Head of caudate nucleus (tissue), 42 donors: Measurements from ENCODE around the gene SBK2.

ENCODE experiments used
- DNase-seq, 42 donors: peaks; one replicate each; pipeline versions ENCODE4 v3.0.0 to v3.0.0-alpha.2; 2020 to 2021; ENCODE audit warnings: mixed read lengths in 7 of 42
- intact Hi-C: fragments of 100-400 bp; cut with DNase I; formaldehyde crosslinking; loops from one replicate; pipeline ENCODE4 v1.15.0; 2022

SBK2 gene

GRCh38 chr19:55563261-55563690 is 26.3 kb upstream of the SBK2 start:
- intact Hi-C loops, result no loop called here
- no peak for DNase-seq

GRCh38 chr19:55559684-55560083 is 22.8 kb upstream of the SBK2 start:
- no peak for DNase-seq
- intact Hi-C loops, result no loop called here

GRCh38 chr19:55554741-55555152 is 17.8 kb upstream of the SBK2 start:
- intact Hi-C loops, result no loop called here
- no peak for DNase-seq

- no peak for DNase-seq
- intact Hi-C loops, result no loop called here
Observed at GRCh38 chr19:55554302-55554701, 17.4 kb upstream of the SBK2 start.

DNA sequence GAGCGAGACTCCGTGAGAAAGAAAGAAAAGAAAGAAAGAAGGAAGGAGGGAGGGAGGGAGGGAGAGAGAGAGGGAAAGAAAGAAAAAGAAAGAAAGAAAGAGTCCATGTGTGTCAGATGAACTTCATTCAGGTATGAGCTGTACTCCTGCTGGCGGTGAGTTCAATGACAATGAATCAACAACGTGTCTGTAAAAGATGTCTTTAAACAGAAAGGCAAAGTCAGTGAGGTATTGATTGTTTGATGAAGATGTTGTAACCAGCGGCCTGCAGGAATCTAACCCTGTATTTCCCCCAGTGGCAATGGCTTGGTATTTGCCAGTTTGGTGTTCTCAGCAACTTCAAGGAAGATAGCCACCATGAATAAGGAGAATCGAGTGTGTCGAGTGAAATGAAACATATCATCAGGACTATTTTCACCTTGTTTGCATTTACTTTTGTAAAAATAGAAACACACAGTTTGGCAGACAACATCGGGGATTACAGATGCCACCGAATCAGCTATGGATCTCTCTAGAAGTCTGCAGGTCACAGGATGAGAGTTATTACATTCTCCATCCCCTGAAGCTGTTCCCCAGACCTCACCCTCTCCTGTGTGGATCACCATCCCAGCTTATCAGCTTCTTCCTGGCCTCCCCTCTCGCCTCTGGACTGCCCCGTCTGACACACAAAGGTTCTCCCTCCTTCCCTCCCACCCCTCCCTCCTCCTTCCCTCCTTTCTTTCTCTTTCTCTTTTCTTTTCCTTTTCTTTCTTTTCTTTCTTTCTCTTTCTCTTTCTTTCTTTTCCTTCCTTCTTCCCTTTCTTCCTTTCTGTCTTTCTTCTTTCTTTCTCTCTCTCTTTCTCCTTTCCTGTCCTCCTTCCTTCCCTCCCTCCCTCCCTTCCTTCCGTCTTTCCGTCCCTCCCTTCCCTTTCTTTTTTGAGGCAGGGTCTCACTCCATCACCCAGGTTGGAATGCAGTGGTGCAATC is 16.6 kb upstream of the SBK2 start:
- intact Hi-C loops, result no loop called here
- DNase-seq, result no peak

GRCh38 chr19:55552620-55553019 is 15.7 kb upstream of the SBK2 start:
- intact Hi-C loops, result no loop called here
- DNase-seq, result no peak

- DNase-seq, result no peak
- intact Hi-C loops, result no loop called here
Observed at GRCh38 chr19:55552206-55552605, 15.3 kb upstream of the SBK2 start.

DNA sequence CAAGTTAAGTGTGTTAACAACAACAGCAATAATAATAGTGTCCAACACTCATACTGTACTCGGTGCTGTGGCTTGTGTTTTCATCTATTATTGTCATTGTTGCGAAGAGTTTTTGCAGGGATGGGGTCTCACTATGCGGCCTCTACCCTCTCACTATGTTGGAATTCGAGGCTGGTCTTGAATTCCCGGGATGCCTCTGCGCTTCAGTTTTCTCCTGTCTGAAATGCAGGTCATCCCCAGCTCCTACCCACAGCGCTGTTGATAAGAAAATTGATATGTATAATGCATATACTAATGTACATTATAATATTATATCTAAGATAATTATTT is 13.4 kb upstream of the SBK2 start:
- DNase-seq, result no peak
- intact Hi-C loops, result no loop called here

- intact Hi-C loops, result no loop called here
- DNase-seq, result no peak
Observed at GRCh38 chr19:55549500-55550320, 12.8 kb upstream of the SBK2 start.

DNA sequence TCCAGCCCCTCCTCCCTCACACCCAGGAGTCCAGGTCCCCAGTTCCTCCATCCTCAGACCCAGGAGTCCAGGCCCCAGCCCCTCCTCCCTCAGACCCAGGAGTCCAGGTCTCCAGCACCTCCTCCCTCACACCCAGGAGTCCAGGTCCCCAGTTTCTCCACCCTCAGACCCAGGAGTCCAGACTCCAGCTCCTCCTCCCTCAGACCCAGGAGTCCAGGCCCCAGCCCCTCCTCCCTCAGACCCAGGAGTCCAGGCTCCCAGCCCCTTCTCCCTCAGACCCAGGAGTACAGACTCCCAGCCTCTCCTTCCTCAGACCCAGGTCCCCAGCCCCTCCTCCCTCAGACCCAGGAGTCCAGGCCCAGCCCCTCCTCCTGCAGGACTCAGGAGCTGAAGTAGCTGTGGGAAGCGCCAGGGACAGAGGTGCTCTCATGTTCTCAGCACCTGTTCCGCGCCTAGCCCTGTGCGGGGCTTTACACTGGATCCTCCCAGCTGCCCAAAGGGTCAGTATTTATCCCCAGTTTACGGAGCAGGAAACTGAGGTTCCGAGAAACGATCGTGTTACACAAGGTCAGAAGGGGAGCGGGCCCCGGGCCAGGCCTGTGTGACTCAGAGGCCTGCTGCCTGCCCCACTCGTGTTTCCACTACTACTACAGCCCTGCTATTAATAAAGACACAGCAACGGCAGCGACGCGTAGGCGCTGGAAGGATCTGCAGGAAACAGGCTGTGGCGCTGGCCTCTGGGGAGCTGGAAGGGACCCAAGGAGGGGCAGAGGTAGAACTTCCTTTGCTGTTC is 10.1 kb upstream of the SBK2 start:
- intact Hi-C loops, result no loop called here
- DNase-seq, result peak in 20 of 42 donors; percentile 2 to 70 (median 25)

DNA sequence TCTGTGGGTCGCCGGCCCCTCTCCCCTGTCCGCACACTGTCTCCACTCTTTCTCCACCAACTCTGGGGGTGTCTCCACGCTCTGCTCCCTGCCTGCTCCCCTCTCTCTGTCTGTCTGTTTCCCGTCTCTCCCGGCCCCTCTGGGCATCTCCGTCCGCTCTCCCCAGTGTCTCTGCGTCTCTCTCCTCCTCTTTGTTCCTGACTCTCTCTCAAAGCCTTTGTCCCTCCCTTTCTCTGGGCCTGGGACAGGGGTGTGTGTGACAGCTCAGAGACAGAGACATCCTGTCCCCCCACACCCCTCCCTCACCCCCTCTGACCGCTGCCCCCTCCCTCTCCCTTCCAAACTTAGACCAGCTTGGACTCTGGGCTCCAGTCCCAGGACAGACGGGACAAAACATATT is 9.1 kb upstream of the SBK2 start:
- intact Hi-C loops, result no loop called here
- no peak for DNase-seq

DNA sequence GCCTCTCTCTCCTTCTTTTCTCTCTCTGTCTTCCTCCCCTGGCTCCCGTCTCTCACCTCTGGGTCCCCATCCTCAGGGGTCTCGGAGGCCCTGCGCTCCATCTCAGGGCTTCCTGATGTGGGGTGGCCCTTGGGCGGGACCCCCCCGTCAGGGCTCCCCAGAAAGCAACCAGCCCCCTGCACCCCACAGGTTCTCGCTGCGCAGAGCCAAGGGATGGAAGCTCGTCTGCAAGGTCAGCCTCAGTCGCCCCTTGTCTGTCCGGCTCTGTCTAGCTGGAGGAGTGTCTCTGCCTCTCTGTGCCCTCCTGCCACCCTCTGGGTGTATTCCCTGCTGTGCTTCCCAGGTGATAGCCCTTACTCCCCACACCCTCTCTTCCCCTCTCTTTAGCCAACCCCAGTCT is 8.5 kb upstream of the SBK2 start, which contains the start of gene SBK3:
Gene SBK3 (minus strand): TSS at position 101 of the 400 bp plus-strand sequence. CDS start 0 bp downstream, at position 101.
- intact Hi-C loops, result no loop called here
- no peak for DNase-seq

- DNase-seq, result no peak
- intact Hi-C loops, result no loop called here
Observed at GRCh38 chr19:55544776-55545439, 8.0 kb upstream of the SBK2 start.

GRCh38 chr19:55544014-55544413 is 7.1 kb upstream of the SBK2 start:
- DNase-seq, result no peak
- intact Hi-C loops, result no loop called here

GRCh38 chr19:55543567-55543966 is 6.6 kb upstream of the SBK2 start:
- intact Hi-C loops, result no loop called here
- DNase-seq, result no peak

GRCh38 chr19:55542292-55542855 is 5.4 kb upstream of the SBK2 start:
- intact Hi-C loops, result no loop called here
- DNase-seq, result no peak

- intact Hi-C loops, result no loop called here
- DNase-seq, result no peak
Observed at GRCh38 chr19:55541091-55541490, 4.2 kb upstream of the SBK2 start.

GRCh38 chr19:55540619-55541018 is 3.7 kb upstream of the SBK2 start:
- intact Hi-C loops, result no loop called here
- no peak for DNase-seq
